Measurements from ENCODE around the gene FBLN2.

Gene FBLN2

GRCh38 chr3:13588221-13588701 lies 39.3 kb downstream of the FBLN2 start:
- Histone ChIP-seq H3K9me3 (no peaks in the 10 kb centered on the region), H3K27ac (no peak overlapping the region), H3K36me3 (no peaks in the 10 kb centered on the region), H3K4me3 (ENCODE audit: low read depth in 1 of 2, low read length in 1 of 2) (no peak overlapping the region), H3K4me1 (ENCODE audit: control insufficient read depth in 1 of 2, insufficient read depth in 1 of 2, low read depth in 1 of 2, low read length in 1 of 2) (no peaks in the 10 kb centered on the region), H3K27me3 (no peaks in the 10 kb centered on the region)
- no peak for TF ChIP-seq CTCF (IDR thresholded peaks at IDR 0.05)

DNA sequence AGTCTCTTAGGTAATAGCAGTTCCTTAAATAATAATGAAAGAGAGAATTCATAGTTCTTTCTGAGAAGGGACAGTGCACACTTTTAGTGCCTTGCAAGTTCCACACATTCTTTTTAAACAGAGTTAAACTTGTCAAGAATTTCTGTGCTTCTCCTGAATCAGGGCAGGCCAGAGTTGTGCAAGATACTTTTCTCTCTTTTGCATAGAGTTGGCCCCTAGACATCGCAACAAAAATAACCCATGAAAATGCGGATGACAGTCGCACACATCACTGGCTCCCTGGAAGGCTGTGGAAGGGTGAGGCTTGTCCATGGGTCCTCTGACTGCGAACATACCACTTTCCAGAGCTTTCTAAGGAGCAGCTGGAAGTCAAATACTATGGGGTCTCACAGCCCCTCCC lies 40.1 kb downstream of the FBLN2 start:
- Histone ChIP-seq H3K9me3 (no peaks in the 10 kb centered on the region), H3K4me1 (ENCODE audit: control insufficient read depth in 1 of 2, insufficient read depth in 1 of 2, low read depth in 1 of 2, low read length in 1 of 2) (no peaks in the 10 kb centered on the region), H3K27me3 (no peaks in the 10 kb centered on the region), H3K27ac (no peak overlapping the region), H3K36me3 (no peaks in the 10 kb centered on the region), H3K4me3 (ENCODE audit: low read depth in 1 of 2, low read length in 1 of 2) (no peak overlapping the region)
- TF ChIP-seq CTCF (IDR thresholded peaks at IDR 0.05) = no peak

- Histone ChIP-seq H3K9me3 (no peaks in the 10 kb centered on the region), H3K27ac (no peak overlapping the region), H3K4me1 (ENCODE audit: control insufficient read depth in 1 of 2, insufficient read depth in 1 of 2, low read depth in 1 of 2, low read length in 1 of 2) (no peaks in the 10 kb centered on the region), H3K4me3 (ENCODE audit: low read depth in 1 of 2, low read length in 1 of 2) (no peak overlapping the region), H3K27me3 (no peaks in the 10 kb centered on the region), H3K36me3 (no peaks in the 10 kb centered on the region)
- no peak for TF ChIP-seq CTCF (IDR thresholded peaks at IDR 0.05)
Observed at GRCh38 chr3:13590841-13591520, 42.1 kb downstream of the FBLN2 start.

- TF ChIP-seq CTCF (IDR thresholded peaks at IDR 0.05) = no peak
- Histone ChIP-seq H3K36me3 (no peaks in the 10 kb centered on the region), H3K27me3 (no peaks in the 10 kb centered on the region), H3K4me3 (ENCODE audit: low read depth in 1 of 2, low read length in 1 of 2) (no peak overlapping the region), H3K4me1 (ENCODE audit: control insufficient read depth in 1 of 2, insufficient read depth in 1 of 2, low read depth in 1 of 2, low read length in 1 of 2) (no peaks in the 10 kb centered on the region), H3K27ac (no peak overlapping the region), H3K9me3 (no peaks in the 10 kb centered on the region)
Observed at GRCh38 chr3:13593615-13594014, 44.7 kb downstream of the FBLN2 start.

DNA sequence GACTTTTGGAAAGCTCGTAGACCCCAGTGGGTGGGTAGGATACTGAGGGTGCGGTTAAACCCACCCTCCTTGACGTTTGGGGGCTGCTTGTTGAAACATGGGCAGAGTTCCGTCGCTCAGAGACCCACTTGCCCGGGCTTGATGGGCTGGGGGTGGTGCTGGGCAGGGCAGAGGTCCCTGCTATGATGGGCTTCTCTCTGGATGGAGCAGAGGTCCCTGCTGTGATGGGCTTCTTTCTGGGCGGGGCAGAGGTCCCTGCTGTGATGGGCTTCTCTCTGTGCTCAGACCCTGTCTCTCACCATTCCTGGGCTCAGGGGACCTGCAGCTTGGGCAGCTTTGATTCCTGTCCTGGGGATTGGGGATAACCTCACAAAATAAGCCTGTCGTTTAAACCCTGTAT lies 45.2 kb downstream of the FBLN2 start:
- TF ChIP-seq CTCF (IDR thresholded peaks at IDR 0.05) = no peak
- H3K36me3 ChIP-seq = no peaks in the 10 kb centered on the region
- H3K27me3 ChIP-seq = no peaks in the 10 kb centered on the region
- H3K4me1 ChIP-seq (ENCODE audit: control insufficient read depth in 1 of 2, insufficient read depth in 1 of 2, low read depth in 1 of 2, low read length in 1 of 2) = no peaks in the 10 kb centered on the region
- H3K27ac ChIP-seq = no peak overlapping the region
- no peaks in the 10 kb centered on the region for H3K9me3 ChIP-seq
- no peak overlapping the region for H3K4me3 ChIP-seq (ENCODE audit: low read depth in 1 of 2, low read length in 1 of 2)

Measured in neutrophil (primary cell).